CD4-positive, CD25-positive, alpha-beta regulatory T cell (primary cell): ENCODE results near the gene SLC35B1. TPM values are rescaled to one million over a fixed set of nuclear protein-coding genes. Genes with fewer than 3 reads are reported as not detected.

Source experiments
- ATAC-seq, 2 donors: fragments of 150-1000 bp; cut with Tn5 transposase; one replicate each; pipeline ENCODE4 v1.10.0; 2021; ENCODE audit warnings: low read depth in 2 of 2, moderate number of reproducible peaks in 2 of 2, moderate library complexity in 1 of 2
- DNase-seq, 3 donors: peaks; one replicate each; pipeline versions ENCODE4 v3.0.0 to v3.0.0-alpha.2; 2012 to 2022; ENCODE audit warnings: mixed read lengths in 1 of 3
- H3K27ac ChIP-seq: one replicate; pipeline ENCODE4 v1.7.0; 2013; ENCODE audit warnings: mild to moderate bottlenecking, low read length; ENCODE audit not compliant: insufficient read depth, poor library complexity, severe bottlenecking
- H3K27me3 ChIP-seq: one replicate; pipeline ENCODE4 v1.7.0; 2013; ENCODE audit warnings: low read length; ENCODE audit not compliant: control insufficient read depth, insufficient read depth
- H3K36me3 ChIP-seq: one replicate; pipeline ENCODE4 v1.7.0; 2013; ENCODE audit warnings: mild to moderate bottlenecking, low read length, moderate library complexity; ENCODE audit not compliant: control insufficient read depth, insufficient read depth
- H3K4me1 ChIP-seq: 2 replicates; pipeline ENCODE4 v1.7.0; 2013; ENCODE audit warnings: mild to moderate bottlenecking, low read length; ENCODE audit not compliant: insufficient read depth, control insufficient read depth, poor library complexity, severe bottlenecking
- H3K4me3 ChIP-seq: one replicate; pipeline ENCODE4 v1.7.0; 2013; ENCODE audit warnings: low read depth, mild to moderate bottlenecking, low read length, moderate library complexity
- H3K9me3 ChIP-seq, 2 experiments: 1 replicate in 1 of 2; 2 replicates in 1 of 2; pipeline ENCODE4 v1.7.0; 2013; ENCODE audit warnings: low read length in 2 of 2, mild to moderate bottlenecking in 1 of 2, moderate library complexity in 1 of 2; ENCODE audit not compliant: control insufficient read depth in 2 of 2
- H3K27ac Mint-ChIP-seq, 3 donors: one replicate each; pipeline ENCODE4 v1.8.0; 2020 to 2022; ENCODE audit warnings: mild to moderate bottlenecking in 3 of 3, mixed read lengths in 3 of 3, moderate library complexity in 2 of 3
- H3K27me3 Mint-ChIP-seq: one replicate; pipeline ENCODE4 v1.8.0; 2022; ENCODE audit warnings: mild to moderate bottlenecking, mixed read lengths
- H3K36me3 Mint-ChIP-seq: one replicate; pipeline ENCODE4 v1.8.0; 2020; ENCODE audit warnings: mixed read lengths
- H3K4me1 Mint-ChIP-seq, 4 donors: one replicate each; pipeline ENCODE4 v1.8.0; 2020 to 2022; ENCODE audit warnings: mixed read lengths in 4 of 4, mild to moderate bottlenecking in 1 of 4
- H3K4me3 Mint-ChIP-seq, 4 donors: one replicate each; pipeline ENCODE4 v1.8.0; 2020 to 2022; ENCODE audit warnings: mild to moderate bottlenecking in 4 of 4, mixed read lengths in 4 of 4, moderate library complexity in 3 of 4
- H3K9me3 Mint-ChIP-seq, 7 donors: one replicate each; pipeline ENCODE4 v1.8.0; 2020 to 2022; ENCODE audit warnings: mixed read lengths in 7 of 7, mild to moderate bottlenecking in 3 of 7, moderate library complexity in 2 of 7
- polyA plus RNA-seq, 4 donors: library from polyadenylated mRNA; unstranded; fragments of 300-500 nt; fragmentation: Illumina TruSeq; gene quantifications; one replicate each; pipeline ENCODE4 v1.2.3, GENCODE V29; 2021
- total RNA-seq: library from RNA; stranded (reverse); gene quantifications from one replicate; pipeline ENCODE4 v1.2.3, GENCODE V29; 2022

Gene SLC35B1, protein sequence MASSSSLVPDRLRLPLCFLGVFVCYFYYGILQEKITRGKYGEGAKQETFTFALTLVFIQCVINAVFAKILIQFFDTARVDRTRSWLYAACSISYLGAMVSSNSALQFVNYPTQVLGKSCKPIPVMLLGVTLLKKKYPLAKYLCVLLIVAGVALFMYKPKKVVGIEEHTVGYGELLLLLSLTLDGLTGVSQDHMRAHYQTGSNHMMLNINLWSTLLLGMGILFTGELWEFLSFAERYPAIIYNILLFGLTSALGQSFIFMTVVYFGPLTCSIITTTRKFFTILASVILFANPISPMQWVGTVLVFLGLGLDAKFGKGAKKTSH
- total RNA-seq (51.8 TPM), polyA plus RNA-seq (10 to 100 TPM; 28.2 to 38.8 (median 34.1) TPM)

DNA sequence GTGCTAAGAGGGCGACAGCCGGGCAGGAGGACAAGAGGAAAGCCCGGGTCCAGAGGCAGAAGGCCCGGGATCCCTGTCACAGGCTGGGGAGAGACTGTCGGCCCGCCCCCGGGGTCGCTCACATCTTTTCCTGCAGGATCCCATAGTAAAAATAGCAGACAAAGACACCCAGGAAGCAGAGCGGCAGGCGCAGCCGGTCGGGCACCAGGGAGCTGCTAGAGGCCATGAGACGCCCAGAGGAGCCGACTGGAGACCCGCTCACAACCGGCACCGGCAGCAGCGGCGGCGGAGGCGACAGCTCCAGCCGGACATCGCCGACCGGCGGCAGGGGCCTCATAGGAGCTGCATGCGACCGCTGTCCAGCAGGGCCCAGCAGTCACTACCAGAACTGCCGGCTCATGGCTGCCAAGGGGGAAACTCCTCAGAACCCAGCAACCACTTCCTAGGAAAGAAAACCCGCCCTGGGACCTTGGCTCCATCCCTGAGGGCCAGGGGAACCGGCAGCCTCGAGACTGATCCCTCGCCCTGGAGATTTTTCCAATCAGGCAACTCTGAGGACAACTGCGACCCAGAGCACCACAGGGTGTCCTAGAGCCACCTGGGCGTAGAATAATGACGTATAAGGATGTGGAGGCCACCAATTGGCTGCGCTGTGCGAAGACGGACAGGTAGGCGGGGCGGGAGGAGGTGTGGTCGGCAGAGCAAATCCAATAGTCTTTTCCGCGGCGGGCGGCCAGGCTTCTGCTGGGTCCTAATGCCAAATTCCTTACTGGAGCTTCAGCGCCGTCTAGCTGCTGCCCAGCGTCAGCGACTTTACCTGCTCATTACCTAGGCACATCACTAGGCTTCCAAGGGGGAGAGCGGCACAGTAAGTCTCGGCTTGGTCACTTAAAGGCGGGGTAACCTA lies at the start of gene SLC35B1:
SLC35B1 (minus strand) TSS at position 357 of the 907 bp plus-strand sequence; CDS start at position 226, 131 bp downstream.
- H3K9me3 ChIP-seq = no peaks in the 10 kb centered on the region
- peak; percentile 97 to 99 (median 97) for DNase-seq
- ATAC-seq = peak; percentile 96 to 98
- Mint-ChIP-seq H3K9me3 (no peaks in the 10 kb centered on the region), H3K4me3 (peak within 1 kb of the TSS; percentile 92 to 96 (median 95)), H3K36me3 (peaks cover 13% of the 10 kb centered on the region), H3K4me1 (peaks cover 0 to 48% (median 34%) of the 10 kb centered on the region in 4 donors), H3K27ac (peak within 1 kb of the TSS; percentile 97 to 99 (median 97)), H3K27me3 (no peaks in the 10 kb centered on the region)
- peak within 1 kb of the TSS; percentile 88 for H3K4me3 ChIP-seq
- H3K4me1 ChIP-seq = peaks cover 28% of the 10 kb centered on the region
- H3K27me3 ChIP-seq = no peaks in the 10 kb centered on the region
- peak within 1 kb of the TSS; percentile 92 for H3K27ac ChIP-seq
- peaks cover 63% of the 10 kb centered on the region for H3K36me3 ChIP-seq

GRCh38 chr17:49757151-49757777 lies 49.5 kb upstream of the SLC35B1 start:
- Mint-ChIP-seq H3K27me3 (no peaks in the 10 kb centered on the region), H3K36me3 (peaks cover 43% of the 10 kb centered on the region)

GRCh38 chr17:49756323-49757150 lies 48.8 kb upstream of the SLC35B1 start:
- Mint-ChIP-seq H3K9me3 (no peaks in the 10 kb centered on the region), H3K4me3 (peak overlapping the region; percentile 26 to 82 (median 54))
- H3K27ac ChIP-seq = peak overlapping the region; percentile 57

More at GRCh38 chr17:49757151-49757777, 49.5 kb upstream of the SLC35B1 start:
- peak overlapping the region; percentile 73 to 90 (median 88) for H3K27ac Mint-ChIP-seq
- Histone ChIP-seq H3K27me3 (no peaks in the 10 kb centered on the region), H3K36me3 (peaks cover 42% of the 10 kb centered on the region), H3K27ac (peak overlapping the region; percentile 42), H3K4me1 (peaks cover 94% of the 10 kb centered on the region), H3K9me3 (no peaks in the 10 kb centered on the region), H3K4me3 (peak overlapping the region; percentile 15)
- peaks cover 44 to 95% (median 79%) of the 10 kb centered on the region in 4 donors for H3K4me1 Mint-ChIP-seq
- H3K4me3 Mint-ChIP-seq = peak overlapping the region; percentile 12 to 82 (median 39)
- no peak for DNase-seq
- ATAC-seq = no peak
- H3K9me3 Mint-ChIP-seq = no peaks in the 10 kb centered on the region

GRCh38 chr17:49755663-49756283 lies 48.0 kb upstream of the SLC35B1 start:
- no peak for ATAC-seq
- peak overlapping the region; percentile 51 to 82 (median 54) for H3K4me3 Mint-ChIP-seq
- Histone ChIP-seq H3K4me1 (peaks cover 86% of the 10 kb centered on the region), H3K9me3 (no peaks in the 10 kb centered on the region), H3K4me3 (peak overlapping the region; percentile 39), H3K27ac (peak overlapping the region; percentile 61), H3K36me3 (peaks cover 45% of the 10 kb centered on the region), H3K27me3 (no peaks in the 10 kb centered on the region)
- peaks cover 33 to 92% (median 70%) of the 10 kb centered on the region in 4 donors for H3K4me1 Mint-ChIP-seq
- H3K36me3 Mint-ChIP-seq = peaks cover 43% of the 10 kb centered on the region
- H3K27me3 Mint-ChIP-seq = no peaks in the 10 kb centered on the region
- H3K9me3 Mint-ChIP-seq = no peaks in the 10 kb centered on the region
- H3K27ac Mint-ChIP-seq = peak overlapping the region; percentile 88 to 92 (median 90)
- DNase-seq = no peak

More at GRCh38 chr17:49756323-49757150, 48.8 kb upstream of the SLC35B1 start:
- H3K4me1 Mint-ChIP-seq = peaks cover 37 to 95% (median 75%) of the 10 kb centered on the region in 4 donors
- no peak for DNase-seq
- H3K27ac Mint-ChIP-seq = peak overlapping the region; percentile 88 to 92 (median 90)
- no peak for ATAC-seq
- H3K36me3 Mint-ChIP-seq = peaks cover 43% of the 10 kb centered on the region
- H3K4me3 ChIP-seq = peak overlapping the region; percentile 21
- peaks cover 91% of the 10 kb centered on the region for H3K4me1 ChIP-seq
- H3K36me3 ChIP-seq = peaks cover 45% of the 10 kb centered on the region
- H3K27me3 ChIP-seq = no peaks in the 10 kb centered on the region
- H3K9me3 ChIP-seq = no peaks in the 10 kb centered on the region
- no peaks in the 10 kb centered on the region for H3K27me3 Mint-ChIP-seq

- H3K27ac Mint-ChIP-seq = peak overlapping the region; percentile 84 to 88 (median 88)
- no peaks in the 10 kb centered on the region for H3K27me3 ChIP-seq
- H3K27ac ChIP-seq = peak overlapping the region; percentile 61
- peak overlapping the region; percentile 9 for H3K4me3 ChIP-seq
- H3K36me3 Mint-ChIP-seq = peaks cover 41% of the 10 kb centered on the region
- H3K9me3 Mint-ChIP-seq = no peaks in the 10 kb centered on the region
- peaks cover 15 to 92% (median 66%) of the 10 kb centered on the region in 4 donors for H3K4me1 Mint-ChIP-seq
- peaks cover 30% of the 10 kb centered on the region for H3K36me3 ChIP-seq
- ATAC-seq (no peak), DNase-seq (no peak)
- H3K9me3 ChIP-seq = no peaks in the 10 kb centered on the region
- H3K4me3 Mint-ChIP-seq = peak overlapping the region; percentile 3 to 52 (median 45)
- H3K4me1 ChIP-seq = peaks cover 86% of the 10 kb centered on the region
- H3K27me3 Mint-ChIP-seq = no peaks in the 10 kb centered on the region
Observed at GRCh38 chr17:49753959-49754391, 46.2 kb upstream of the SLC35B1 start.

GRCh38 chr17:49752508-49752907 lies 44.7 kb upstream of the SLC35B1 start:
- no peaks in the 10 kb centered on the region for H3K9me3 ChIP-seq
- H3K4me1 ChIP-seq = peaks cover 91% of the 10 kb centered on the region
- H3K4me3 ChIP-seq = peak overlapping the region; percentile 3
- ATAC-seq = no peak
- H3K4me3 Mint-ChIP-seq = peak overlapping the region; percentile 30 to 54 (median 41)
- DNase-seq = no peak
- peaks cover 37% of the 10 kb centered on the region for H3K36me3 Mint-ChIP-seq
- H3K27ac Mint-ChIP-seq = peak overlapping the region; percentile 35 to 88 (median 88)
- H3K36me3 ChIP-seq = peaks cover 24% of the 10 kb centered on the region
- peak overlapping the region; percentile 69 for H3K27ac ChIP-seq
- no peaks in the 10 kb centered on the region for H3K27me3 Mint-ChIP-seq
- no peaks in the 10 kb centered on the region for H3K27me3 ChIP-seq
- H3K9me3 Mint-ChIP-seq = no peaks in the 10 kb centered on the region
- peaks cover 11 to 95% (median 72%) of the 10 kb centered on the region in 4 donors for H3K4me1 Mint-ChIP-seq
